H9 (cell line): Measurements from ENCODE around the gene ROPN1. TPM values are rescaled to one million over a fixed set of nuclear protein-coding genes. Genes with fewer than 3 reads are reported as not detected.

Source experiments
- DNase-seq: peaks from one replicate; pipeline ENCODE4 v3.0.0-alpha.2; 2017
- H2AFZ ChIP-seq: one replicate; pipeline ENCODE4 v1.6.1; 2013; ENCODE audit warnings: mild to moderate bottlenecking, low read length, control low read depth, moderate library complexity
- H2AK5ac ChIP-seq: 2 replicates; pipeline ENCODE4 v1.6.1; 2013; ENCODE audit warnings: low read length, control low read depth, mixed read lengths; ENCODE audit not compliant: insufficient read length
- H2BK120ac ChIP-seq: one replicate; pipeline ENCODE4 v1.6.1; 2013; ENCODE audit warnings: low read depth, mild to moderate bottlenecking, low read length, control low read depth, inconsistent platforms; ENCODE audit not compliant: poor library complexity, severe bottlenecking
- H2BK12ac ChIP-seq: 2 replicates; pipeline ENCODE4 v1.6.1; 2013; ENCODE audit warnings: low read length, control low read depth, mixed read lengths, low read depth; ENCODE audit not compliant: insufficient read length
- H2BK15ac ChIP-seq: 2 replicates; pipeline ENCODE4 v1.6.1; 2013; ENCODE audit warnings: low read depth, low read length, control low read depth
- H2BK20ac ChIP-seq: one replicate; pipeline ENCODE4 v1.6.1; 2013; ENCODE audit warnings: low read depth, mild to moderate bottlenecking, low read length, control low read depth, inconsistent platforms; ENCODE audit not compliant: poor library complexity, severe bottlenecking
- H2BK5ac ChIP-seq: 2 replicates; pipeline ENCODE4 v1.6.1; 2013; ENCODE audit warnings: low read length, control low read depth, mixed read lengths; ENCODE audit not compliant: insufficient read length
- H3K14ac ChIP-seq: 2 replicates; pipeline ENCODE4 v1.6.1; 2013; ENCODE audit warnings: low read length, control low read depth; ENCODE audit not compliant: insufficient read depth
- H3K18ac ChIP-seq: 2 replicates; pipeline ENCODE4 v1.6.1; 2013; ENCODE audit warnings: low read depth, mild to moderate bottlenecking, mixed read lengths, low read length, control low read depth; ENCODE audit not compliant: insufficient read length
- H3K23ac ChIP-seq: 2 replicates; pipeline ENCODE4 v1.6.1; 2013; ENCODE audit warnings: low read length, control low read depth, mixed read lengths, low read depth; ENCODE audit not compliant: insufficient read length
- H3K23me2 ChIP-seq: 2 replicates; pipeline ENCODE4 v1.6.1; 2013; ENCODE audit warnings: low read depth, mild to moderate bottlenecking, mixed read lengths, low read length, control low read depth; ENCODE audit not compliant: insufficient read length, poor library complexity, severe bottlenecking
- H3K27ac ChIP-seq: 2 replicates; pipeline ENCODE4 v1.5.1; 2013; ENCODE audit warnings: low read length, control low read depth, mixed read lengths, low read depth; ENCODE audit not compliant: insufficient read length
- H3K27me3 ChIP-seq: 2 replicates; pipeline ENCODE4 v1.6.1; 2013; ENCODE audit warnings: low read length, control low read depth, inconsistent platforms; ENCODE audit not compliant: insufficient read depth
- H3K4ac ChIP-seq: 2 replicates; pipeline ENCODE4 v1.6.1; 2013; ENCODE audit warnings: low read depth, mild to moderate bottlenecking, control low read depth, inconsistent platforms, low read length, moderate library complexity
- H3K4me1 ChIP-seq: 2 replicates; pipeline ENCODE4 v1.6.1; 2013; ENCODE audit warnings: low read length, control low read depth, inconsistent platforms; ENCODE audit not compliant: insufficient read depth
- H3K4me2 ChIP-seq: 2 replicates; pipeline ENCODE4 v1.6.1; 2013; ENCODE audit warnings: low read length, control low read depth, mixed read lengths; ENCODE audit not compliant: insufficient read length, insufficient read depth
- H3K56ac ChIP-seq: 2 replicates; pipeline ENCODE4 v1.6.1; 2013; ENCODE audit warnings: low read depth, mild to moderate bottlenecking, mixed read lengths, low read length, control low read depth; ENCODE audit not compliant: insufficient read length
- H3K79me1 ChIP-seq: 2 replicates; pipeline ENCODE4 v1.6.1; 2013; ENCODE audit warnings: low read depth, mild to moderate bottlenecking, moderate library complexity, low read length, control low read depth, inconsistent platforms; ENCODE audit not compliant: insufficient read depth, poor library complexity, severe bottlenecking
- H3K79me2 ChIP-seq: 2 replicates; pipeline ENCODE4 v1.6.1; 2013; ENCODE audit warnings: low read length, control low read depth, inconsistent platforms; ENCODE audit not compliant: insufficient read depth
- H3K9ac ChIP-seq: 2 replicates; pipeline ENCODE4 v1.6.1; 2013; ENCODE audit warnings: low read length, control low read depth, mixed read lengths; ENCODE audit not compliant: insufficient read length; ENCODE audit errors: extremely low read depth
- H3K9me3 ChIP-seq: one replicate; pipeline ENCODE4 v1.6.1; 2013; ENCODE audit warnings: low read depth, low read length, inconsistent platforms; ENCODE audit not compliant: control insufficient read depth
- H3T11ph ChIP-seq: one replicate; pipeline ENCODE4 v1.6.1; 2013; ENCODE audit warnings: mild to moderate bottlenecking, low read length, control low read depth, inconsistent platforms
- H4K20me1 ChIP-seq: one replicate; pipeline ENCODE4 v1.6.1; 2013; ENCODE audit not compliant: control insufficient read depth, insufficient read length, insufficient read depth
- H4K5ac ChIP-seq: 2 replicates; pipeline ENCODE4 v1.6.1; 2013; ENCODE audit warnings: low read depth, mild to moderate bottlenecking, mixed read lengths, low read length, control low read depth; ENCODE audit not compliant: insufficient read length
- H4K8ac ChIP-seq: replicated peaks from 2 replicates; pipeline ENCODE4 v1.6.1; 2013; ENCODE audit warnings: low read length, control low read depth, mixed read lengths, low read depth; ENCODE audit not compliant: insufficient read length
- H4K91ac ChIP-seq: 2 replicates; pipeline ENCODE4 v1.6.1; 2013; ENCODE audit warnings: low read depth, mild to moderate bottlenecking, moderate library complexity, mixed read lengths, low read length, control low read depth; ENCODE audit not compliant: insufficient read length
- H3K27ac Mint-ChIP-seq, 3 experiments: 2 replicates in 2 of 3; 3 replicates in 1 of 3; pipeline ENCODE4 v1.8.0; 2020 to 2021; ENCODE audit warnings: mixed read lengths in 3 of 3, mild to moderate bottlenecking in 1 of 3, moderate library complexity in 1 of 3
- H3K27me3 Mint-ChIP-seq: 2 replicates; pipeline ENCODE4 v1.8.0; 2021; ENCODE audit warnings: low read depth, mild to moderate bottlenecking, moderate library complexity, mixed read lengths
- H3K36me3 Mint-ChIP-seq, 3 experiments: 2 replicates in 2 of 3; 3 replicates in 1 of 3; pipeline ENCODE4 v1.8.0; 2020 to 2021; ENCODE audit warnings: low read depth in 3 of 3, mixed read lengths in 3 of 3; ENCODE audit not compliant: insufficient read depth in 1 of 3
- H3K4me1 Mint-ChIP-seq, 2 experiments: 2 replicates each; pipeline ENCODE4 v1.8.0; 2020; ENCODE audit warnings: mixed read lengths in 2 of 2
- H3K4me3 Mint-ChIP-seq, 2 experiments: 2 replicates in 1 of 2; 3 replicates in 1 of 2; pipeline ENCODE4 v1.8.0; 2020 to 2021; ENCODE audit warnings: mild to moderate bottlenecking in 2 of 2, mixed read lengths in 2 of 2, moderate library complexity in 1 of 2
- H3K9me3 Mint-ChIP-seq, 2 experiments: 2 replicates in 1 of 2; 3 replicates in 1 of 2; pipeline ENCODE4 v1.8.0; 2020; ENCODE audit warnings: mild to moderate bottlenecking in 2 of 2, mixed read lengths in 2 of 2, moderate library complexity in 1 of 2
- CTCF ChIP-seq: fragments of 200-600 bp; sonication (generic); conservative IDR thresholded peaks from 3 replicates; pipeline ENCODE4 v1.8.0; 2021; ENCODE audit warnings: antibody characterized with exemption, mild to moderate bottlenecking
- total RNA-seq: library from RNA; stranded (reverse); gene quantifications from 2 replicates; pipeline ENCODE4 v1.2.1, GENCODE V29; 2021

ROPN1 gene
- total RNA-seq, 1 experiment from 2014 or later: not detected

- H3K18ac ChIP-seq: no peak overlapping the region
- no peaks in the 10 kb centered on the region for H3K4me1 ChIP-seq
- no peak overlapping the region for H4K8ac ChIP-seq
- H3K27me3 ChIP-seq: no peaks in the 10 kb centered on the region
- no peaks in the 10 kb centered on the region for H3K79me2 ChIP-seq
- H3K27me3 Mint-ChIP-seq: no peaks in the 10 kb centered on the region
- no peak for TF ChIP-seq CTCF
- H2BK12ac ChIP-seq: no peak overlapping the region
- no peak overlapping the region for H2BK15ac ChIP-seq
- H3K79me1 ChIP-seq: no peaks in the 10 kb centered on the region
- H3K9ac ChIP-seq: no peak overlapping the region
- no peak overlapping the region for H3K56ac ChIP-seq
- no peak for DNase-seq
- no peak overlapping the region for H3K27ac ChIP-seq
- no peaks in the 10 kb centered on the region for H3K23me2 ChIP-seq
- no peak overlapping the region for H3K27ac Mint-ChIP-seq
- H2BK5ac ChIP-seq: no peak overlapping the region
- H4K5ac ChIP-seq: no peak overlapping the region
- H2BK20ac ChIP-seq: no peak overlapping the region
- no peak overlapping the region for H2AK5ac ChIP-seq
- no peak overlapping the region for H3K23ac ChIP-seq
- H3K4me3 Mint-ChIP-seq: no peak overlapping the region
- no peak overlapping the region for H3T11ph ChIP-seq
- H3K4me1 Mint-ChIP-seq: no peaks in the 10 kb centered on the region
- H3K14ac ChIP-seq: no peak overlapping the region
- H3K4ac ChIP-seq: no peak overlapping the region
- H2BK120ac ChIP-seq: no peak overlapping the region
- H3K9me3 ChIP-seq: no peaks in the 10 kb centered on the region
- H4K91ac ChIP-seq: no peak overlapping the region
- H2AFZ ChIP-seq: no peak overlapping the region
- H3K4me2 ChIP-seq: no peak overlapping the region
- H3K36me3 Mint-ChIP-seq: peaks cover 7 to 59% (median 47%) of the 10 kb centered on the region in 3 experiments; a peak in 5 of 7 replicates
- no peaks in the 10 kb centered on the region for H3K9me3 Mint-ChIP-seq
- no peaks in the 10 kb centered on the region for H4K20me1 ChIP-seq
Measured at GRCh38 chr3:123930445-123930844, 61.5 kb downstream of the ROPN1 start.
